NCI-H345 (cell line): ENCODE data around the gene BCL11A.

Experiments
- DNase-seq: peaks from one replicate; lab custom pipeline; 2025; lab: John Stamatoyannopoulos, UW

BCL11A gene

DNA sequence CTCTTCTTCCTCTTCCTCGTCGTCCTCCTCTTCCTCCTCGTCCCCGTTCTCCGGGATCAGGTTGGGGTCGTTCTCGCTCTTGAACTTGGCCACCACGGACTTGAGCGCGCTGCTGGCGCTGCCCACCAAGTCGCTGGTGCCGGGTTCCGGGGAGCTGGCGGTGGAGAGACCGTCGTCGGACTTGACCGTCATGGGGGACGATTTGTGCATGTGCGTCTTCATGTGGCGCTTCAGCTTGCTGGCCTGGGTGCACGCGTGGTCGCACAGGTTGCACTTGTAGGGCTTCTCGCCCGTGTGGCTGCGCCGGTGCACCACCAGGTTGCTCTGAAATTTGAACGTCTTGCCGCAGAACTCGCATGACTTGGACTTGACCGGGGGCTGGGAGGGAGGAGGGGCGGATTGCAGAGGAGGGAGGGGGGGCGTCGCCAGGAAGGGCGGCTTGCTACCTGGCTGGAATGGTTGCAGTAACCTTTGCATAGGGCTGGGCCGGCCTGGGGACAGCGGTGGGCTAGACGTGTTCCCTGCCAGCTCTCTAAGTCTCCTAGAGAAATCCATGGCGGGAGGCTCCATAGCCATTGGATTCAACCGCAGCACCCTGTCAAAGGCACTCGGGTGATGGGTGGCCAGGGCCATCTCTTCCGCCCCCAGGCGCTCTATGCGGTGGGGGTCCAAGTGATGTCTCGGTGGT lies 91.9 kb downstream of the BCL11A start:
- no peak for DNase-seq

DNA sequence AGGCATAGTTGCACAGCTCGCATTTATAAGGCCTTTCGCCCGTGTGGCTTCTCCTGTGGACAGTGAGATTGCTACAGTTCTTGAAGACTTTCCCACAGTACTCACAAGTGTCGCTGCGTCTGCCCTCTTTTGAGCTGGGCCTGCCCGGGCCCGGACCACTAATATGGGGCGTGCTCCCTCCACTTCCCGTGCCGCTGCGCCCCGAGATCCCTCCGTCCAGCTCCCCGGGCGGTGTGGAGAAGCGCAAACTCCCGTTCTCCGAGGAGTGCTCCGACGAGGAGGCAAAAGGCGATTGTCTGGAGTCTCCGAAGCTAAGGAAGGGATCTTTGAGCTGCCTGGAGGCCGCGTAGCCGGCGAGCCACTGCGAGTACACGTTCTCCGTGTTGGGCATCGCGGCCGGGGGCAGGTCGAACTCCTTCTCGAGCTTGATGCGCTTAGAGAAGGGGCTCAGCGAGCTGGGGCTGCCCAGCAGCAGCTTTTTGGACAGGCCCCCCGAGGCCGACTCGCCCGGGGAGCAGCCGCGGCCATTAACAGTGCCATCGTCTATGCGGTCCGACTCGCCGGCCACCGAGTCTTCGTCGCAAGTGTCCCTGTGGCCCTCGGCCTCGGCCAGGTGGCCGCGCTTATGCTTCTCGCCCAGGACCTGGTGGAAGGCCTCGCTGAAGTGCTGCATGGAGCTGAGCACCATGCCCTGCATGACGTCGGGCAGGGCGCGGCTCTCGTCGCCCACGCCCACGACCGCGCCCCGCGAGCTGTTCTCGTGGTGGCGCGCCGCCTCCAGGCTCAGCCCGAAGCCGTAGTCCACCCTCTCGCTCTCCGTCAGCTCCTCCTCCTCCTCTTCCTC lies 92.7 kb downstream of the BCL11A start:
- no peak for DNase-seq

DNA sequence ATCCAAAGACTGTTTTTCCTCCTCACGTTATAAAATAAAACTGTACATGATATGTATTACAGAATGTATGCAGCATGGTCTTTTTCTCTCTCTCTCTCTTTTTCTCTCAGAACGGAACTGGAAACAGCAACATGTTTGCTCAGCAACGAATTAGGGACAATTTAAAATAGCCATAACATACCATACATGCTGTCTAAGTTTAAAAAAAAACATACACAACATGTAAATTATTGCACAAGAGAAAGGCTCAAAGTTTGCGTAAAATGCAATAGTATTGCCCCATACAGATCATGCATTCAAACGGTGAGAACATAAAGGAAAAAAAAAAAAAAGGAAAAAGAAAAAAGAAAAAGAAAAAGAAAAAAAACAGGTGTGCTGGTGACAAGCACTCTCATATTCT lies 93.6 kb downstream of the BCL11A start:
- DNase-seq: no peak

GRCh38 chr2:60456115-60456770 lies 97.2 kb downstream of the BCL11A start:
- no peak for DNase-seq

GRCh38 chr2:60453872-60454271 lies 99.6 kb downstream of the BCL11A start:
- DNase-seq: no peak

DNA sequence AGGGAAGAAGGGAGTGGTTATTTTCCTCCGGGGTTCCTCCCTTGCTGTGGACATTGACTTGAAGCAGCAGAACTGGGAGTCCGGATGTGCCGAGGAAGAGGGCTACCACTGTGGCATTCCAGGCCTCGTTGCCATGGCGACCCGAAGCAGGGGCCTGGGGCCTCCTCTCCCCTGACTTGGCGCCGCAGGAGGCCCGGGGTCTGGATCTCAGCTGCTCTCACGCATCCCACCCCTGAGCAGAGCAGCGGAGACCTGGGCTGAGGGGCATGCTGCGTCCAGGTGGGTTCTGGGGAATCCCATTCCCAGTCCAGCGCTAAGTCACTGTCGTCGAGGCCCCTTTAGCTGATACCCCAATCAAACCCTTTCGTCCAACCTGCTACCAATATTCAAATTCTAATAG lies 100.2 kb downstream of the BCL11A start:
- no peak for DNase-seq

GRCh38 chr2:60450488-60450887 lies 103.0 kb downstream of the BCL11A start:
- DNase-seq: no peak

DNA sequence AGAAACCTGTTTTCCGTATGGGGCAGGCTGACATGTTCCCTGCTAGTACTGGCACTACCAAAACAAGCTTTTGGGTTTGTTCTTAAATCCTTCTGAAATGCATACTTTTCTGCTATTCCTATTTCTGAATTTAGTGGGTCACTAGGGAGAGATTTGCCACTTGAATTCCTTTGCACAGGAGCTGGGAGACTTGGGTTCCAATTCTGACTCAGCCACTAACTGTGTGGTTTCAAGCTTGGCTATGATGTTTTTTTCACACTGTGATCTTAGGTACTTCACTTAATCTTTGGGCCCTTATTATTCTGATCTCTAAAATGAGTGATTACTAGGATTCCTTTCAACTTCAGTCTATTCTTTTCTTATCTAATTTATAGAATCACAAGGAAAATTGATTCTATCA lies 105.5 kb downstream of the BCL11A start:
- DNase-seq: no peak

DNA sequence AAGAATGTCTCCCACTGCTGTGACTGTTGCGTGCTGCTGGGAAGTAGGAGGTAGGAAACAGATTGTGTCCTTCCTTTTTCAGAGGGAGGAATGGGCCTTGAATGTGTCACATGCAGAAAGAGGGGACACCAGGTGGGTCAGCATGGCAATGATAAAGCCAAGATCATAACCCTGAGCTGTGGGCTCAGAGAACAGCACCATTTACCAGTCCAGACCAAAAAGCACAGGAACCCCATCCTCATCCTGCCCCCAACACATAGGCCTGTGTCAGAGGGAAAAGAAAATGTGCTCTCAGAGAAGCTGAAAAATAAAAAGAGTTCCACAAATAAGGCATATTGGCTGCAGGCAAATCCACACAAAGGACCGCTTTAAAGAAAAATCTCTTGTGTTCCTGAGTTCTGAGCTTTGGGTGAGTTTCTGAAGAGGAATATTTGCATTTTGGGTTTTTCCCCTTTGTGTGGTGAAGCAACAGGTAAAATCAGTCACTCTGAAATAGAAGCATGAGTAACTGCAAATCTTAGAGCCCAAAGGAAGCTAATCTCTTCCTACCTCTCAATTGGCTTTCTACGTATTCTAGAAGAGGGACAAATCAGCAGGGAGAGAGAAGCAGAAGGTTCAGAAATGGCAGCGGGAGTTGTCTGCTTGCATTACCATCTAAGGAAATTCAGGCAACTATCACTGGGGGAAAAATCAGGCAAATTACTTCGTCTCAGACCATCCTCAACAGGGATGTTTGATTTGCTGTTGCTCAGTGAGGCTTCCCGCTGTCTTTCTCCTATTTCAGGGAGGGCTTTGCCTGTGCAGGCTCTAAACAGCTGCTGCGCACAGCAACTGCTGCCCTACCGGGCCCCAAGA lies 106.8 kb downstream of the BCL11A start:
- no peak for DNase-seq

DNA sequence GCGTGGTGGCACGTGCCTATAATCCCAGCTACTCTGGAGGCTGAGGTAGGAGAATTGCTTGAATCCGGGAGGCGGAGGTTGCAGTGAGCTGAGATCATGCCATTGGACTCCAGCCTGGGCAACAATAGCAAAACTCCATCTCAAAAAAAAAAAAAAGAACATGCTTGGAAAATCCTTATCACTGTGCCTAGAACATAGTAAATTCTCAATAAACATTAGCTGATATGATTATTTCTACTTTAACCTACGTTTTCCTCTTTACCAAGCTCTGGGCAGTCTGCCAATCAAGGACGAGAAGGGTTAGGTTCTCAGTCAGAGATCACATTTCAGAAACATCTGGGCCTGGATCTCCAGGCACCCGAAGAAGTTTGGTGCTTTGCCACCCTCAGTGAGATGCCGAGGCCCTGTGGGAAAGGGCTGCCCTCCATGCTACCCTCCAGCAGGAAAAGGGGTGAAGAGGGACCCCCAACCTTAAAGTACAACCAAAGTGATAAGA lies 107.7 kb downstream of the BCL11A start:
- no peak for DNase-seq

- DNase-seq: no peak
Measured at GRCh38 chr2:60442608-60443007, 110.8 kb downstream of the BCL11A start.

GRCh38 chr2:60441800-60442199 lies 111.7 kb downstream of the BCL11A start:
- DNase-seq: no peak

DNA sequence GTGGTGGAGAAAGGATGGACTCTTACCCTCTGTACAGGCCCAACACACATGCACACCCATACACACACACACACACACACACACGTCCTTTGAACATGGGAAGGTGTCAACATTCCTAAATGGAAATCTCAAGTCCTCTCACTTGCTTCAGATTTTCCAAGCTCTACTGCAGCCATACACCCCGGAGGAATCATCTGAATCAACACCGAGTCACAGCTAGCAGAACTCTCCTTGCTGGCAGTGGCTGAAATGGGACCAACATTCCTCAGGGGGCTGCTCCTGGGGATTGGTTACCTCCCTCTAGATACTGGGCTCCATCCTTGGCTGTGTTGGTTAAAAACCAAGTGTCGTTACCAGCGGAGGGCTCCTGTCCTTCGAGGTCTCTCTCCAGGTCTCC lies 112.7 kb downstream of the BCL11A start:
- no peak for DNase-seq

DNA sequence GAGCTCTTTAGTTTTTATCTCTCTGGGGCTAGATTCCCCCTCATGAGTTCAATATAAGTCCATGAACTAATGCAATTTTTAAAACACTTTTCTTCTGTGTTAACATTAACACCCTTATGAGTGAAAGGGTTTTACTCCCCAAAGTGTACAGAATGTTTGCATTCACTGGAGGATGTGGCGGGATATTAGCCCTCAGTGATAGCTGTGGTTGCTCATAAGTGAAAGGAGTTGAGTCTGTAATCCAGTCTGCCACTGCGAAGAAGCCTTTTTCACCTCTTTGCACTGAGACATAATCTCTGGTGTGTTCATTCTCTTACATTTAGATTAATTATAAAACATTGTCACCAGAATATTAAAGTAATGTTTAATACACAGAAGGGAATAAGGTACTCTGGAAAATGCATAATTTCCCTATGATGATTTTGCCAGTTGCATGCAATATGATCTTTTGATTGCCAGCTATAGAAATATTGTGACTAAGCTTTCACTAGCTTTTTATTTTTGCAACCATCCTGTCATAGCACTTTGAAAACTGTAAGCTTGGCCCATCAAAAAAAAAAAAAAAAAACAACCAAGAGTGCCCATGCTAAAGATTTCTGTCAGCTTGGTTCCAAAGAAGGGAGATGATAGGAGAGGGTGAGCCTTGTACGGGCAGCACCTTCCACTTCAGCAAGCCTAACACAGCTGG lies 113.2 kb downstream of the BCL11A start:
- no peak for DNase-seq

DNA sequence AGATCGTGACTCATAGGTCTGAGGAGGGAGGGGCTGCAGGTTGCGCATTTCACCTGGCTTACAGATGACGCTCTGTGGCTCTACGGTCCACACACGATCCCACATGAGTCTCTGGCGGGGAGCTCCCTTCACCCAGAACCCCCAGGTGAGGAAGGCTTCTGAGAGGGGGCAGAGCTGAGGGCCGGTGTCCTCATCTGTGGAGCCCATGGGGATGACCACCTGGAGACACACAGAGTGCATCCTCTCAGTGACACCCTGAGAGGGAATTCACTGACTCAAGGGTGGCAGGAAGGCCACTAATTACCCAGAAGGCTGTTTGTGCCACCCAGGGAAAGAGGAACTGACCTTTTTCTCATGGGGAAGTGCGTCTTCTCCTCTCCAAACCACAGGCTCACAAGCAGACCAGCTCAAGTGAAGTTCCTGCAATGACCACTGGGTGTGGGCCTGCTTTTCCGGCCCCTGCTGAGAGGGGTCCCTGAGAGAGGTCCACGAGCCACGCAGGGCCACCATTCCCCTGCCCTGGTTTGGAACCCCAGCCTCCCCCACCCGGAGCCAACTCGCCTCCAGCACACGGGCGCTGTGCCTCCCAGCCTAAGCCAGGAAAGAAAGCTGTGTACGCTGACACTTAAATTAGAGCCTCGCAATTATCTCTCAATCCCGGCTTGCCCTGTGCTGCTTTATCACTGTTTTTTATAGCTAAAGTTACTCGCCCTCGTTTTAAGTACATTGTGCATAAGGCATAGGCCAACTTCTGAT lies 114.1 kb downstream of the BCL11A start:
- DNase-seq: no peak

- DNase-seq: no peak
Measured at GRCh38 chr2:60438653-60439052, 114.8 kb downstream of the BCL11A start.

GRCh38 chr2:60438131-60438530 lies 115.3 kb downstream of the BCL11A start:
- no peak for DNase-seq

GRCh38 chr2:60437080-60437696 lies 116.3 kb downstream of the BCL11A start:
- no peak for DNase-seq

GRCh38 chr2:60433018-60433596 lies 120.3 kb downstream of the BCL11A start:
- DNase-seq: no peak
